WTC11 (cell line): ENCODE results near the gene GADL1.

Experiments used
- CBFB ChIP-seq: sonication (generic); formaldehyde crosslinking; IDR thresholded peaks from 2 replicates; pipeline ENCODE4 v1.8.1; 2022; ENCODE audit warnings: mild to moderate bottlenecking, low read depth, missing genetic modification reagents
- CTCF ChIP-seq: fragments of 200-600 bp; IDR thresholded peaks from 2 replicates; pipeline ENCODE4 v1.8.0; 2022; ENCODE audit warnings: antibody characterized with exemption
- E2F5 ChIP-seq: sonication (generic); formaldehyde crosslinking; IDR thresholded peaks from 2 replicates; pipeline ENCODE4 v1.8.1; 2022; ENCODE audit warnings: mild to moderate bottlenecking, moderate library complexity, missing genetic modification reagents
- GRHL2 ChIP-seq: fragments of 250-450 bp; sonication (Bioruptor Pico); IDR thresholded peaks from 2 replicates; pipeline ENCODE4 v1.8.0; 2022; ENCODE audit warnings: mild to moderate bottlenecking, moderate library complexity; ENCODE audit not compliant: insufficient replicate concordance, severe bottlenecking
- IRF1 ChIP-seq: sonication (generic); formaldehyde crosslinking; IDR thresholded peaks from 2 replicates; pipeline ENCODE4 v1.8.0; 2023; ENCODE audit warnings: missing genetic modification reagents
- TCF7 ChIP-seq: sonication (generic); formaldehyde crosslinking; IDR thresholded peaks from 2 replicates; pipeline ENCODE4 v1.8.0; 2022; ENCODE audit warnings: mild to moderate bottlenecking, low read depth, missing genetic modification reagents, moderate library complexity
- USF1 ChIP-seq: sonication (generic); formaldehyde crosslinking; IDR thresholded peaks from 2 replicates; pipeline ENCODE4 v1.8.0; 2022; ENCODE audit warnings: mild to moderate bottlenecking, missing genetic modification reagents
- USF2 ChIP-seq: sonication (generic); formaldehyde crosslinking; IDR thresholded peaks from 2 replicates; pipeline ENCODE4 v1.8.1; 2023; ENCODE audit warnings: mild to moderate bottlenecking, missing genetic modification reagents, moderate library complexity
- TF ChIP-seq, protein P1 (sequence below): sonication (generic); formaldehyde crosslinking; conservative IDR thresholded peaks from 2 replicates; pipeline ENCODE4 v1.8.1; 2023; ENCODE audit warnings: mild to moderate bottlenecking, low read depth, missing genetic modification reagents, moderate library complexity
- TF ChIP-seq, protein P2 (sequence below): sonication (generic); formaldehyde crosslinking; IDR thresholded peaks from 2 replicates; pipeline ENCODE4 v1.8.1; 2022; ENCODE audit warnings: low read depth, missing genetic modification reagents, borderline replicate concordance

GRCh38 chr3:30719536-30719935 lies 174.9 kb downstream of the GADL1 start:
- TF ChIP-seq, protein P1, sequence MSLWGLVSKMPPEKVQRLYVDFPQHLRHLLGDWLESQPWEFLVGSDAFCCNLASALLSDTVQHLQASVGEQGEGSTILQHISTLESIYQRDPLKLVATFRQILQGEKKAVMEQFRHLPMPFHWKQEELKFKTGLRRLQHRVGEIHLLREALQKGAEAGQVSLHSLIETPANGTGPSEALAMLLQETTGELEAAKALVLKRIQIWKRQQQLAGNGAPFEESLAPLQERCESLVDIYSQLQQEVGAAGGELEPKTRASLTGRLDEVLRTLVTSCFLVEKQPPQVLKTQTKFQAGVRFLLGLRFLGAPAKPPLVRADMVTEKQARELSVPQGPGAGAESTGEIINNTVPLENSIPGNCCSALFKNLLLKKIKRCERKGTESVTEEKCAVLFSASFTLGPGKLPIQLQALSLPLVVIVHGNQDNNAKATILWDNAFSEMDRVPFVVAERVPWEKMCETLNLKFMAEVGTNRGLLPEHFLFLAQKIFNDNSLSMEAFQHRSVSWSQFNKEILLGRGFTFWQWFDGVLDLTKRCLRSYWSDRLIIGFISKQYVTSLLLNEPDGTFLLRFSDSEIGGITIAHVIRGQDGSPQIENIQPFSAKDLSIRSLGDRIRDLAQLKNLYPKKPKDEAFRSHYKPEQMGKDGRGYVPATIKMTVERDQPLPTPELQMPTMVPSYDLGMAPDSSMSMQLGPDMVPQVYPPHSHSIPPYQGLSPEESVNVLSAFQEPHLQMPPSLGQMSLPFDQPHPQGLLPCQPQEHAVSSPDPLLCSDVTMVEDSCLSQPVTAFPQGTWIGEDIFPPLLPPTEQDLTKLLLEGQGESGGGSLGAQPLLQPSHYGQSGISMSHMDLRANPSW: no peak
- TF ChIP-seq E2F5: no peak
- TF ChIP-seq CTCF: no peak
- TF ChIP-seq IRF1 (CRISPR knock-in tag): no peak
- TF ChIP-seq, protein P2, sequence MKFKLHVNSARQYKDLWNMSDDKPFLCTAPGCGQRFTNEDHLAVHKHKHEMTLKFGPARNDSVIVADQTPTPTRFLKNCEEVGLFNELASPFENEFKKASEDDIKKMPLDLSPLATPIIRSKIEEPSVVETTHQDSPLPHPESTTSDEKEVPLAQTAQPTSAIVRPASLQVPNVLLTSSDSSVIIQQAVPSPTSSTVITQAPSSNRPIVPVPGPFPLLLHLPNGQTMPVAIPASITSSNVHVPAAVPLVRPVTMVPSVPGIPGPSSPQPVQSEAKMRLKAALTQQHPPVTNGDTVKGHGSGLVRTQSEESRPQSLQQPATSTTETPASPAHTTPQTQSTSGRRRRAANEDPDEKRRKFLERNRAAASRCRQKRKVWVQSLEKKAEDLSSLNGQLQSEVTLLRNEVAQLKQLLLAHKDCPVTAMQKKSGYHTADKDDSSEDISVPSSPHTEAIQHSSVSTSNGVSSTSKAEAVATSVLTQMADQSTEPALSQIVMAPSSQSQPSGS: no peak
- TF ChIP-seq CBFB (CRISPR knock-in tag): no peak
- TF ChIP-seq USF1 (CRISPR knock-in tag): no peak
- TF ChIP-seq TCF7 (CRISPR knock-in tag): no peak
- no peak for TF ChIP-seq USF2 (CRISPR knock-in tag)
- TF ChIP-seq GRHL2 (CRISPR knock-in tag): no peak
